DND-41 (cell line): ENCODE results near the gene CDK2AP2.
"Not testable (repeated sequence)": the region's sequence is repeated elsewhere in the genome, so short reads cannot be mapped to it uniquely, and the experiment has no call there.

Experiments
- ATAC-seq: fragments of 200-7000 bp; cut with Tn5 transposase; 3 replicates; pipeline ENCODE4 v1.9.1; 2021; ENCODE audit warnings: low read depth; ENCODE audit not compliant: insufficient read depth
- DNase-seq: peaks from one replicate; pipeline ENCODE4 v3.0.0-alpha.2; 2020
- H2AFZ ChIP-seq: 2 replicates; pipeline ENCODE4 v1.6.0; 2012; ENCODE audit warnings: low read depth, low read length
- H3K27ac ChIP-seq: 2 replicates; pipeline ENCODE4 v1.5.1; 2012; ENCODE audit warnings: low read length, inconsistent platforms
- H3K27me3 ChIP-seq: fragments of 200-600 bp; sonication (generic); 2 replicates; pipeline ENCODE4 v1.6.0; 2012; ENCODE audit warnings: low read length, mild to moderate bottlenecking, inconsistent platforms; ENCODE audit not compliant: insufficient read depth, poor library complexity
- H3K36me3 ChIP-seq: 2 replicates; pipeline ENCODE4 v1.5.1; 2012; ENCODE audit warnings: low read length, inconsistent platforms; ENCODE audit not compliant: insufficient read depth
- H3K4me1 ChIP-seq: 2 replicates; pipeline ENCODE4 v1.5.1; 2012; ENCODE audit warnings: mild to moderate bottlenecking, low read length; ENCODE audit not compliant: insufficient read depth
- H3K4me2 ChIP-seq: 2 replicates; pipeline ENCODE4 v1.6.0; 2012; ENCODE audit warnings: mild to moderate bottlenecking, moderate library complexity, low read length, inconsistent platforms; ENCODE audit not compliant: insufficient read depth
- H3K4me3 ChIP-seq, 2 experiments: fragments of 200-600 bp in 1 of 2; shearing (Covaris generic) in 1 of 2; 2 replicates each; pipeline ENCODE4 v1.5.1; 2012 to 2016; ENCODE audit warnings: inconsistent platforms in 2 of 2, low read length in 2 of 2, mild to moderate bottlenecking in 2 of 2, low read depth in 1 of 2, moderate library complexity in 1 of 2
- H3K79me2 ChIP-seq: 2 replicates; pipeline ENCODE4 v1.6.0; 2012; ENCODE audit warnings: low read length, inconsistent platforms; ENCODE audit not compliant: insufficient read depth
- H3K9ac ChIP-seq: 2 replicates; pipeline ENCODE4 v1.6.0; 2012; ENCODE audit warnings: low read depth, mild to moderate bottlenecking, inconsistent platforms, low read length, moderate library complexity
- H3K9me3 ChIP-seq: 2 replicates; pipeline ENCODE4 v1.5.1; 2012; ENCODE audit warnings: low read length, moderate library complexity, mild to moderate bottlenecking, inconsistent platforms; ENCODE audit not compliant: insufficient read depth, severe bottlenecking
- H4K20me1 ChIP-seq: 2 replicates; pipeline ENCODE4 v1.6.0; 2012; ENCODE audit warnings: low read length; ENCODE audit not compliant: insufficient read depth
- EZH2 ChIP-seq: IDR thresholded peaks from 3 replicates; pipeline ENCODE4 v1.6.1; 2012; ENCODE audit warnings: borderline replicate concordance, low read depth, mild to moderate bottlenecking, moderate library complexity, low read length, inconsistent platforms; ENCODE audit not compliant: severe bottlenecking
- TF ChIP-seq, protein P1 (sequence below): IDR thresholded peaks from 2 replicates; pipeline ENCODE4 v1.5.1; 2012; ENCODE audit warnings: borderline replicate concordance, low read length, moderate library complexity, mild to moderate bottlenecking; ENCODE audit not compliant: poor library complexity, severe bottlenecking; ENCODE audit errors: extremely low read depth

The CDK2AP2 gene

DNA sequence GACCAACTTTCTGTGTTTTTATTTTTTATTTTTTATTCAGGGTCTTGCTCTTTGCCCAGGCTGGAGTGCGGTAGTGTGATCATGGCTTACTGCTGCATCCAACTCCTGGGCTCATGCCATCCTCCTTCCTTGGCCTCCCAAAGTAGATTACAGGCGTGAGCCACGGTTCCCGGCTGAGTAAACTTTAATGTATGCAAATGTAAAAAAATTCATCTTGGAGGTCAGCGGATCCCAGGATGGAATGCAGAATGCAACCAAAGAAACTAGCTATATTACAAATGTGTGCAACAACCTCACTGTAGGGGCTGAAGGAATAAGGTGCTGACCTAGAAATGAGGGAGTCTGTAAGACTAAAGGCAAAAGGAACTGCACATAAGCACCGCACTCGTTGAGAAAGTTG, 6.2 kb upstream of the CDK2AP2 start:
- DNase-seq = no peak
- Histone ChIP-seq H3K36me3 (no peaks in the 10 kb centered on the region), H3K27me3 (no peaks in the 10 kb centered on the region), H3K27ac (no peak overlapping the region), H4K20me1 (no peaks in the 10 kb centered on the region), H3K9ac (no peak overlapping the region), H3K4me3 (no peak overlapping the region), H2AFZ (no peak overlapping the region), H3K4me2 (no peak overlapping the region), H3K79me2 (no peaks in the 10 kb centered on the region), H3K4me1 (peaks cover 2% of the 10 kb centered on the region), H3K9me3 (no peaks in the 10 kb centered on the region)
- no peak for ATAC-seq
- TF ChIP-seq, protein P1, sequence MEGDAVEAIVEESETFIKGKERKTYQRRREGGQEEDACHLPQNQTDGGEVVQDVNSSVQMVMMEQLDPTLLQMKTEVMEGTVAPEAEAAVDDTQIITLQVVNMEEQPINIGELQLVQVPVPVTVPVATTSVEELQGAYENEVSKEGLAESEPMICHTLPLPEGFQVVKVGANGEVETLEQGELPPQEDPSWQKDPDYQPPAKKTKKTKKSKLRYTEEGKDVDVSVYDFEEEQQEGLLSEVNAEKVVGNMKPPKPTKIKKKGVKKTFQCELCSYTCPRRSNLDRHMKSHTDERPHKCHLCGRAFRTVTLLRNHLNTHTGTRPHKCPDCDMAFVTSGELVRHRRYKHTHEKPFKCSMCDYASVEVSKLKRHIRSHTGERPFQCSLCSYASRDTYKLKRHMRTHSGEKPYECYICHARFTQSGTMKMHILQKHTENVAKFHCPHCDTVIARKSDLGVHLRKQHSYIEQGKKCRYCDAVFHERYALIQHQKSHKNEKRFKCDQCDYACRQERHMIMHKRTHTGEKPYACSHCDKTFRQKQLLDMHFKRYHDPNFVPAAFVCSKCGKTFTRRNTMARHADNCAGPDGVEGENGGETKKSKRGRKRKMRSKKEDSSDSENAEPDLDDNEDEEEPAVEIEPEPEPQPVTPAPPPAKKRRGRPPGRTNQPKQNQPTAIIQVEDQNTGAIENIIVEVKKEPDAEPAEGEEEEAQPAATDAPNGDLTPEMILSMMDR = no peak
- no peak for TF ChIP-seq EZH2

DNA sequence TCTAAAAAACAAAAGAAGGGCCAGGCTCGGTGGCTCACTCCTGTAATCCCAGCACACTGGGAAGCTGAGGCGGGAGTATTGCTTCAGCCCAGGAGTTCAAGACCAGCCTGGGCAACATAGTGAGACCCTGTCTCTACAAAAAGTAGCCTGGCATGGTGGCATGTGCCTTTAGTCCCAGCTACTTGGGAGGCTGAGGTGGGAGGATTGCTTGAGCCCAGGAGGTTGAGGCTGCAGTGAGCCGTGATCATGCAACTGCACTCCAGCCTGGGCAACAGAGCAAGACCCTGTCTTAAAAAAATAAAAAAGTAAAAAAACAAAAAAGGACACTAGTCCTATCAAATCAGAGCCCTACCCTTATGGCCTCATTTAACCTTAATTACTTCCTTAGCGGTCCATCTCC, 3.6 kb upstream of the CDK2AP2 start:
- not testable (repeated sequence) for ATAC-seq, H2AFZ ChIP-seq, H3K27me3 ChIP-seq, H3K27ac ChIP-seq, H3K9ac ChIP-seq, H3K9me3 ChIP-seq, H3K4me2 ChIP-seq, H3K4me3 ChIP-seq, DNase-seq
- peaks cover 21% of the 10 kb centered on the region for H3K4me1 ChIP-seq
- H3K79me2 ChIP-seq = peaks cover 15% of the 10 kb centered on the region
- H4K20me1 ChIP-seq = peaks cover 12% of the 10 kb centered on the region
- peaks cover 12% of the 10 kb centered on the region for H3K36me3 ChIP-seq

GRCh38 chr11:67510023-67510345, 2.0 kb upstream of the CDK2AP2 start:
- Histone ChIP-seq H3K4me3 (no peak overlapping the region), H4K20me1 (peaks cover 18% of the 10 kb centered on the region), H3K36me3 (peaks cover 14% of the 10 kb centered on the region), H3K9ac (no peak overlapping the region), H3K4me1 (peaks cover 34% of the 10 kb centered on the region), H3K9me3 (no peaks in the 10 kb centered on the region), H3K4me2 (no peak overlapping the region), H2AFZ (no peak overlapping the region), H3K27ac (no peak overlapping the region), H3K27me3 (no peaks in the 10 kb centered on the region), H3K79me2 (peaks cover 23% of the 10 kb centered on the region)
- DNase-seq (no peak), ATAC-seq (no peak)
- TF ChIP-seq EZH2 = no peak
- TF ChIP-seq, protein P1 = no peak

- peak overlapping the region; percentile 95 for H2AFZ ChIP-seq
These were observed 642 bp upstream of the CDK2AP2 start for GRCh38 chr11:67508486-67509121.

More at GRCh38 chr11:67508486-67509121, 642 bp upstream of the CDK2AP2 start:
- H3K9me3 ChIP-seq = no peaks in the 10 kb centered on the region
- no peak for TF ChIP-seq EZH2
- TF ChIP-seq, protein P1 = peak; percentile 14
- H3K4me3 ChIP-seq = peak overlapping the region; percentile 42 to 85; a peak in 3 of 4 replicates
- H3K9ac ChIP-seq = peak overlapping the region; percentile 79
- peaks cover 27% of the 10 kb centered on the region for H4K20me1 ChIP-seq
- H3K4me1 ChIP-seq = peaks cover 41% of the 10 kb centered on the region
- H3K27me3 ChIP-seq = no peaks in the 10 kb centered on the region
- peak; percentile 35 for ATAC-seq
- peak overlapping the region; percentile 95 for H3K4me2 ChIP-seq
- H3K36me3 ChIP-seq = peaks cover 14% of the 10 kb centered on the region
- H3K27ac ChIP-seq = peak overlapping the region; percentile 96
- peak; percentile 98 for DNase-seq
- H3K79me2 ChIP-seq = peaks cover 36% of the 10 kb centered on the region
